Naive thymus-derived CD4-positive, alpha-beta T cell (primary cell): ENCODE measurements around the gene RNF8. TPM values are rescaled to one million over a fixed set of nuclear protein-coding genes. Genes with fewer than 3 reads are reported as not detected.
"Not testable (repeated sequence)": the region's sequence is repeated elsewhere in the genome, so short reads cannot be mapped to it uniquely, and the experiment has no call there.

Experiments
- ATAC-seq: fragments of 150-1000 bp; cut with Tn5 transposase; 2 replicates; pipeline ENCODE4 v1.10.0; 2021; ENCODE audit warnings: mild to moderate bottlenecking, moderate library complexity
- CTCF ChIA-PET: fragments of 350-600 bp; sonication (Branson Sonifier 250); formaldehyde crosslinking; loops from one replicate; lab custom pipeline; 2021; ENCODE audit warnings: antibody characterized with exemption; lab: Charles Lee
- POLR2A ChIA-PET: fragments of 350-600 bp; sonication (Branson Sonifier 250); formaldehyde crosslinking; loops from one replicate; lab custom pipeline; 2021; ENCODE audit warnings: antibody characterized with exemption, inconsistent platforms; lab: Charles Lee
- DNase-seq, 9 donors: peaks; one replicate each; pipeline versions ENCODE4 v3.0.0 to v3.0.0-alpha.2; 2020 to 2022; ENCODE audit warnings: mixed read lengths in 1 of 9
- H3K27ac ChIP-seq: one replicate; pipeline ENCODE4 v1.7.0; 2013; ENCODE audit warnings: mild to moderate bottlenecking, low read depth, low read length, moderate library complexity
- H3K27me3 ChIP-seq, 2 donors: one replicate each; pipeline ENCODE4 v1.7.0; 2013; ENCODE audit warnings: low read length in 2 of 2, mild to moderate bottlenecking in 2 of 2, moderate library complexity in 2 of 2; ENCODE audit not compliant: control insufficient read depth in 2 of 2, insufficient read depth in 2 of 2
- H3K36me3 ChIP-seq, 3 experiments: 1 replicate in 2 of 3; 2 replicates in 1 of 3; pipeline ENCODE4 v1.7.0; 2013; ENCODE audit warnings: low read length in 3 of 3, mild to moderate bottlenecking in 3 of 3, moderate library complexity in 1 of 3; ENCODE audit not compliant: insufficient read depth in 3 of 3, control insufficient read depth in 2 of 3
- H3K4me1 ChIP-seq, 2 donors: one replicate each; pipeline ENCODE4 v1.7.0; 2013; ENCODE audit warnings: low read length in 2 of 2, mild to moderate bottlenecking in 2 of 2, moderate library complexity in 1 of 2; ENCODE audit not compliant: control insufficient read depth in 2 of 2, insufficient read depth in 2 of 2
- H3K4me3 ChIP-seq: 2 replicates; pipeline ENCODE4 v1.7.0; 2013; ENCODE audit warnings: mild to moderate bottlenecking, low read length
- H3K9me3 ChIP-seq, 3 experiments: 1 replicate in 2 of 3; 2 replicates in 1 of 3; pipeline ENCODE4 v1.7.0; 2013; ENCODE audit warnings: low read length in 3 of 3; ENCODE audit not compliant: control insufficient read depth in 2 of 3
- H3K27ac Mint-ChIP-seq, 9 donors: one replicate each; pipeline ENCODE4 v1.8.0; 2020 to 2022; ENCODE audit warnings: mixed read lengths in 9 of 9, mild to moderate bottlenecking in 8 of 9, moderate library complexity in 5 of 9, inconsistent platforms in 2 of 9
- H3K27me3 Mint-ChIP-seq, 5 donors: one replicate each; pipeline ENCODE4 v1.8.0; 2021 to 2022; ENCODE audit warnings: mixed read lengths in 5 of 5, mild to moderate bottlenecking in 1 of 5
- H3K36me3 Mint-ChIP-seq, 5 donors: one replicate each; pipeline ENCODE4 v1.8.0; 2020 to 2022; ENCODE audit warnings: mixed read lengths in 5 of 5, mild to moderate bottlenecking in 3 of 5, inconsistent platforms in 1 of 5
- H3K4me1 Mint-ChIP-seq, 7 donors: one replicate each; pipeline ENCODE4 v1.8.0; 2020 to 2022; ENCODE audit warnings: mixed read lengths in 7 of 7, mild to moderate bottlenecking in 3 of 7, inconsistent platforms in 1 of 7
- H3K4me3 Mint-ChIP-seq, 10 donors: one replicate each; pipeline ENCODE4 v1.8.0; 2020 to 2022; ENCODE audit warnings: mild to moderate bottlenecking in 10 of 10, mixed read lengths in 10 of 10, moderate library complexity in 6 of 10, inconsistent platforms in 2 of 10
- H3K9me3 Mint-ChIP-seq, 11 donors: one replicate each; pipeline ENCODE4 v1.8.0; 2020 to 2022; ENCODE audit warnings: mixed read lengths in 11 of 11, mild to moderate bottlenecking in 4 of 11, inconsistent platforms in 1 of 11, moderate library complexity in 1 of 11
- intact Hi-C, 2 donors: fragments of 100-400 bp; cut with micrococcal nuclease; formaldehyde crosslinking; loops; one replicate each; pipeline ENCODE4 v1.15.1; 2023
- polyA plus RNA-seq, 2 donors: library from polyadenylated mRNA; unstranded; fragments of 300-500 nt; fragmentation: Illumina TruSeq; gene quantifications; one replicate each; pipeline ENCODE4 v1.2.3, GENCODE V29; 2021
- total RNA-seq, 6 experiments: library from RNA in 5 of 6; stranded (reverse) in 5 of 6; gene quantifications; 1 replicate in 5 of 6; 2 replicates in 1 of 6; pipeline ENCODE4 v1.2.3 and lab custom pipeline; 2021 to 2026

Gene RNF8
- total and polyA plus RNA-seq, 7 experiments from 2014 or later, result 7.1 to 26.0 (median 15.8) TPM

GRCh38 chr6:37442416-37443215 lies 88.8 kb downstream of the RNF8 start:
- H3K4me1 ChIP-seq, result peaks cover 6 to 21% of the 10 kb centered on the region in 2 donors
- ATAC-seq (peak; percentile 22), DNase-seq (peak in 3 of 9 donors; percentile 2 to 7 (median 7))
- Mint-ChIP-seq H3K27ac (peak overlapping the region; percentile 58 to 95 (median 90)), H3K4me3 (peak overlapping the region; percentile 65 to 90 (median 82)), H3K27me3 (no peaks in the 10 kb centered on the region), H3K9me3 (no peaks in the 10 kb centered on the region), H3K36me3 (peaks cover 18 to 51% (median 40%) of the 10 kb centered on the region in 5 donors), H3K4me1 (peaks cover 12 to 52% (median 37%) of the 10 kb centered on the region in 7 donors)
- peak overlapping the region; percentile 21 for H3K4me3 ChIP-seq
- no peaks in the 10 kb centered on the region for H3K27me3 ChIP-seq
- intact Hi-C loops, result loop anchor here in 1 of 2 donors (1.0 to 2.0 kb wide), 2 partner anchors 9 to 62 kb away; partner anchors contain the start of gene CMTR1
- peaks cover 13 to 67% (median 20%) of the 10 kb centered on the region in 3 experiments for H3K36me3 ChIP-seq
- ChIA-PET CTCF (no interaction called here), POLR2A (interaction anchor here (4.1 kb wide), 1 partner anchor 9 kb away, joined by 21 read pairs; the partner anchor contains the start of gene CMTR1)
- no peaks in the 10 kb centered on the region for H3K9me3 ChIP-seq
- peak overlapping the region; percentile 59 for H3K27ac ChIP-seq

GRCh38 chr6:37443216-37443542 lies 89.4 kb downstream of the RNF8 start:
- H3K9me3 Mint-ChIP-seq, H3K9me3 ChIP-seq, H3K27me3 ChIP-seq, DNase-seq, CTCF ChIA-PET, H3K4me3 ChIP-seq, H3K27me3 Mint-ChIP-seq, ATAC-seq: not testable (repeated sequence)
- Histone ChIP-seq H3K27ac (peak overlapping the region; percentile 59), H3K36me3 (peaks cover 12 to 67% (median 20%) of the 10 kb centered on the region in 3 experiments), H3K4me1 (peaks cover 6 to 21% of the 10 kb centered on the region in 2 donors)
- Mint-ChIP-seq H3K36me3 (peaks cover 13 to 49% (median 35%) of the 10 kb centered on the region in 5 donors), H3K27ac (peak overlapping the region in 8 of 9 donors; percentile 58 to 95 (median 90)), H3K4me1 (peaks cover 8 to 47% (median 31%) of the 10 kb centered on the region in 7 donors), H3K4me3 (peak overlapping the region; percentile 65 to 90 (median 81))
- intact Hi-C loops, result loop anchor here in 1 of 2 donors (2.0 kb wide), 1 partner anchor 62 kb away; no protein-coding TSS in a partner anchor
- POLR2A ChIA-PET, result interaction anchor here (4.1 kb wide), 1 partner anchor 10 kb away, joined by 21 read pairs; the partner anchor contains the start of gene CMTR1

Other genes starting within 250 kb of the RNF8 start
- 100 to 1,000 TPM; 100 to 550 (median 172) TPM for gene PIM1, start 183.8 kb upstream of the RNF8 start, total RNA-seq
- gene PIM1, start 183.8 kb upstream of the RNF8 start, polyA plus RNA-seq, result 100 to 1,000 TPM; 249 to 304 TPM
- gene TBC1D22B, start 96.2 kb upstream of the RNF8 start, total RNA-seq, result 10 to 100 TPM in 2 of 5 experiments, 1 to 10 TPM in 3; 8.3 to 23.5 (median 9.5) TPM
- gene TBC1D22B, start 96.2 kb upstream of the RNF8 start, polyA plus RNA-seq, result 10 to 100 TPM in 1 of 2 donors, 1 to 10 TPM in 1; 7.7 to 10.7 TPM
- 1 to 10 TPM in 2 of 5 experiments, under 1 TPM in 1, not detected in 2; 0.78 to 2.8 (median 1.6) TPM for gene TMEM217, start 95.8 kb upstream of the RNF8 start, total RNA-seq
- gene TMEM217, start 95.8 kb upstream of the RNF8 start, polyA plus RNA-seq, result under 1 TPM; 0.28 to 0.34 TPM
- 10 to 100 TPM; 70.0 to 89.4 (median 71.8) TPM for gene CMTR1, start 79.2 kb downstream of the RNF8 start, total RNA-seq
- 10 to 100 TPM; 21.1 to 34.2 TPM for gene CMTR1, start 79.2 kb downstream of the RNF8 start, polyA plus RNA-seq
- gene CCDC167, start 145.9 kb downstream of the RNF8 start, total RNA-seq, result 10 to 100 TPM; 13.8 to 55.1 (median 18.0) TPM
- 10 to 100 TPM; 94.0 to 95.5 TPM for gene CCDC167, start 145.9 kb downstream of the RNF8 start, polyA plus RNA-seq